Anterior cingulate cortex (tissue), 58 donors: ENCODE data around the gene RAB17.
A peak's percentile ranks its signal among the peaks of the same experiment; 100 is the strongest.

Experiments used
- DNase-seq, 58 donors: peaks; one replicate each; lab custom pipeline; 2025; lab: John Stamatoyannopoulos, UW

The RAB17 gene

DNA sequence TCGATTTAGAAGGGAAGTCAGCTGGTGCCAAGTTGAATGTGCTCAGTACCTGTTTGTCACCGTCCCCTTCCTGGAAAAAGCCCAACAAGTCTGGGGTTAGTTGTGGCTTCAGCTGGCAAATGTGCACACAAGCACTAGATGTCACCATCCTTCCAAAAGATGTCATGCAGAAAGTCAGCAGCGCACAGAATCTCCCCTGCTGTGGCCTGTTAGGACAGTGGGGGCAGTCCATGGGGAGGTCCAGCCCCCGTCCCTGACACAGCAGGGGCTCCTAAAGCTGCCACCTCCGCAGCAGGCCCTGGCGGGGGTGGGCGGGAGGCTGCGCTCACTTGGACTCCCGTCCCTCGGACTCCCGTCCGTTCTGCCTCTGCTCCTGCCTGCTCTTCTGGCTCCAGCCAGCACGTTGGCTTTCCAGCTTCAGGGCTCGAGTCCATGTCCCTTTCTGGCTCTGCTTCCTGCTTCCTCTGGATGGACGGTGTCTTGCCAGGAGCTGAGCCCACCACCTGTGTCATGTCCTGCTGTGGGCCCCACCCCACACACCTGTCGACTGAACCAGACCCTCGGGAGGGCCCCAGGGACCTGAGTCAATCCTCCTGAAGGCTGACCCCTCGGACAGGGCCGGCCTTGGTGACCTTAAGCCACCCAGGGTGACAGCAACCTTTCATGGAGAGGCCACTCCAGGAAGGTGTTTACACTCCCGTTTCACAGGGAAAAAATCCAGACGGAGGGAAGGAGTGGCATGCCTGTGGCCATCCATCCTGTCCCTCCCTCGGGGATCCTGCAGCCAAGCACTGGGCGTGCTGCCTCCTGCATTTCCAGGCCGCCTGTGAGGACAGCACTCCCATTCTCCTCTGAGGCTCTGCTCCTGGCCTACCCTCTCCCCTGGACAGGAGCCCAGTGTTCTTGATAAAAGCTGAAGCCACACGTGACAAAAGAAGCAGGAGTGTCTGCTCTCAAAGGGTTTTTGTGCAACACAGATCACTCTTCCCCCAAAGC is 8.5 kb downstream of the RAB17 start:
- DNase-seq: peak in 44 of 58 donors; percentile 11 to 65 (median 38)

DNA sequence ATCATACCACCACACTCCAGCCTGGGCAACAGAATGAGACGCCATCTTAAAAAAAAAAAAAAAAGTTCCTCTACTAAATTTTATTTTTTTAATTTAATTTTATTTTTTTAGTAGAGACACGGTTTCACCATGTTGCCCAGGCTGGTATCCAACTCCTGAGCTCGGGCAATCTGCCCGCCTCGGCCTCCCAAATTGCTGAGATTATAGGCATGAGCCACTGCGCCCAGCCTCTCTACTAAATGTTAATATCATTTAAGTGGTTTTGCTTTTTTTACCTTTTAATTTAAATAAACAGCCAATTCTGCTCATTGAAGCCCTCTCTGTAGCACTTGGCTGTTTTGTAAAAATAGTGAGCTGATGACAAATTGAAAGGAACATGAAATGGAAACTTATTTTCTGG is 9.2 kb downstream of the RAB17 start:
- no peak for DNase-seq

GRCh38 chr2:237577956-237578870 is 12.3 kb downstream of the RAB17 start:
- no peak for DNase-seq

DNA sequence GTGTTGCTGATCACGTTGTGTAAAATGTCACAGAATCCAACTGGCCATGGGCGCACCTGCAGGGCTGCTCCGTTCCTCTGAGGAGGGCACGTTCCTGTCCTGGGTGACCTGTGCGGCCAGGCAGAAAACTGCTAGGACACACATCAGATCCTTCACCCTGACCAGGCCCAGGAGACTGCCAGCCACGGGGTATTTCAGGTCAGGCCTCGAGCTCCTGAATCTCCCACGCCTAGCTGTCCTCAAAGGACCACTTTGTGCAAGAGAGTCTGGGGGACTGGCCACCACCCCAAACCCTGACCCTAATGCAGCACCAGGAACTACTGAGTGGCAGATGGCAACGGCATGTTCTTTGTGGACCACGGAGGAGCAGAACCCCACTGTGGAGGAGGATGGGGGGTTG is 13.1 kb downstream of the RAB17 start:
- no peak for DNase-seq

GRCh38 chr2:237576974-237577373 is 13.6 kb downstream of the RAB17 start:
- no peak for DNase-seq

DNA sequence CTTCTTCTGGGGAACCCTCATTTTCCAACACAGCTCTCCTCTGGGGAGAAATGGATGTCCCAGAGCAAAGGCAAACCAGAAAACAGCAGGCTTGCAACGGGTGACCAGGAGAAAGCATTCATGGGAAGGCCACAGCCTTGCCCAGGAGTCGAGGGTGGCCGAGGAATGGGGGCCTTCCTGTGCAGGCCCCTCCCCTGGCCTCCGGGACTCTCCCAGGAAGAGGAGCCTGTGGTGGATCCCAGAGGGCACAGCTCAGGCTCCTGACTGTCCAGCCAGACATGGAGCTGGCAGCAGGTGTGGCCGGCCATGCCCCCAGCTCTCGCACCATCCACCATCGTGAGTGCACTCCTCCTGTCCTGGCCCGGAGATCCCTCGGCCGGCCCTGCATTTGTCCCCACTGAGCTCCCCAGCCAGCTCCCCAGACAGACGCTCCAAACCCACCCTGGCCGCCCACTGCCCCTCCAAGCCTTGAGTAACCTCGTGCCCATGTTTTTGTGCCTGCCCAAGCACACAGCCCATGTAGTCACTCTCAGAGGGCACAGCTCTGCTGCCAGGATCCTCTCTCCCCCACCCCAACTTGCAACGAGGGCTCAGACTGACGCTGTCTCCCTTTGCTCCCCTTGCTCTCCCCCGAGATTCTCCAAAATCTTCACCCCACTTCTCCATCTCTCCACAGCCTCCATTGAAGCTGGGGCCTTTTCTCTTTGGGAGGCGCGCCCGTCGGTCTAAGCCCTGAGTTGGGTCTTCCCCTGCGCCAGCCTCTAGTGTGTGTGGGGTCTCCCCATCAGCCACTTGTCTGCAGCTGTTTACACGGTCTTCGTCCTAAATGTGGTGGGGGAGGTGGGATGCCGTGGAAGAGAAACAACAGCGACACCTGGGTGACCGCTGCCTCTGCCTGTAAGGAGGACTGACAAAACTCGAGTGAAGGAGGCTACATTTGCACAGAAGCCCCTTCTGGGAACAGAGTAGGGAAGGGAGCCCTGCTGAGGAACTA is 14.4 kb downstream of the RAB17 start:
- no peak for DNase-seq

GRCh38 chr2:237574894-237575868 is 15.4 kb downstream of the RAB17 start:
- DNase-seq: peak in 1 of 58 donors; percentile 6

DNA sequence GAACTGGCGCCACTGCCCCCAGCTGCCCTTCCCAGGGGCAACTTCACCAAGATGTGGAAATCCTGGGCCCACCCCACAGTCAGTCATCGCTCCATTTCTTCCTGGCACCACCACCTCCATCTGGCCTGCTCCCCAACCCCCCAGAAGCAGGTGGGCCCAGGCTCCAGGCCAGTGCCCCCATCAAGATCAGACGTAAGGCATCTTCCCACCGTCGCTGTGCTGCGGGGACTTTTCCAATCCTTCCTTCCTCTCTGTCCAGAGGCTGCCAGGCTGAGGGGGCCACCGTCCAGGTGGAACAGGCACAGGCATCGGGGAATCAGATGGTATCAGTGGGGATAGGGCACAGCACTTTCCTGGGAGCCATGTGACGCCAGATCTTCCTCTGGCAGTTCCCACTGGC is 16.1 kb downstream of the RAB17 start:
- DNase-seq: no peak

DNA sequence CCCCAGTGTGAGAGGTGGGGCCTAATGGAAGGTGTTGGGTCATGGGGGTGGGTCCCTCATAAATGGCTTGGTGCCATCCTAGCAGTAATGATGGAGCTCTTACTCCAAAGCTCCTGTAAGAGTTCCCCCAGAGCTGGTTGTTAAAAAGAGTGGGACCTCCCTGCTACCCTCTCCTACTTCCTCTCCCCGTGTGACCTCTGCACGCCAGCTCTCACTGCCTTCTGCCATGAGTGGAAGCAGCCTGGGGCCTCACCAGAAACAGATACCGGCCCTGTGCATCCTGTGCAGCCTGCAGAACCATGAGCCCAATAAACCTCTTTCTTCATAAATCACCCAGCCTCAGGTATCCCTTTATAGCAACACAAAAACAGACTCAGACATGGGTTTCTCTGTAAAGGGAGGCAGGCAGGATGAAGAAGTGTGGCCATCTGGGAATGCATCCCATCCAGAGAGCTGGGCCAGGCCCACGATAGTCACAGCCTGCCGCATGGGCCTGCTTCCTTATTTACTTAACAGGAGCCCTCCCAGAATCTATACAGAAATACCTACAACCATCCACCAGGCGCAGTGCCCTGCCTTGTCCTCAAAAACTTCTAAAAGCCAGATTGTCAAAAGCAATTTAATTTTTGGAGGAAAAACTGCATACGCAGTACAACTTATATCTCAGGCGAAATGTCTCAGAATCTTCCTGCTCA is 16.7 kb downstream of the RAB17 start:
- DNase-seq: no peak

DNA sequence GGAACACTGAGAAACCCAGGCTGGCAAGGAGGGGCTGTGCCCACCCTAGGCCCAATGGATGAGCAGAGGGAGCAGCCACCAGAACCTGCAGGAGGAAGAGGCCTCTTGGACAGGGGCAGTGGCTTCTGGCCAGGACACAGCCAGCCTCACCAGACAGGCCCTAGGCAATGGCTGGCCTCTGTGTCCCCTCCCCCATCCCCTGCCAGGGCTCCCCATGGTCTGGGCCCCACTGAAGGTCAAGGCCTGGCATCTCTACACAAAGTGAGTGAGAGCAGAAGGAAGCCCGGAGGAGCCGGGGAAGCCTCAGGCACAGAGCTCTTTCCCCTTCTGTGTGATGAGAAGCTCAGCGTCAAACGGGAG is 17.8 kb downstream of the RAB17 start:
- no peak for DNase-seq

GRCh38 chr2:237572021-237572741 is 18.4 kb downstream of the RAB17 start:
- peak in 56 of 58 donors; percentile 33 to 90 (median 74) for DNase-seq

GRCh38 chr2:237571551-237571950 is 19.0 kb downstream of the RAB17 start:
- DNase-seq: no peak

DNA sequence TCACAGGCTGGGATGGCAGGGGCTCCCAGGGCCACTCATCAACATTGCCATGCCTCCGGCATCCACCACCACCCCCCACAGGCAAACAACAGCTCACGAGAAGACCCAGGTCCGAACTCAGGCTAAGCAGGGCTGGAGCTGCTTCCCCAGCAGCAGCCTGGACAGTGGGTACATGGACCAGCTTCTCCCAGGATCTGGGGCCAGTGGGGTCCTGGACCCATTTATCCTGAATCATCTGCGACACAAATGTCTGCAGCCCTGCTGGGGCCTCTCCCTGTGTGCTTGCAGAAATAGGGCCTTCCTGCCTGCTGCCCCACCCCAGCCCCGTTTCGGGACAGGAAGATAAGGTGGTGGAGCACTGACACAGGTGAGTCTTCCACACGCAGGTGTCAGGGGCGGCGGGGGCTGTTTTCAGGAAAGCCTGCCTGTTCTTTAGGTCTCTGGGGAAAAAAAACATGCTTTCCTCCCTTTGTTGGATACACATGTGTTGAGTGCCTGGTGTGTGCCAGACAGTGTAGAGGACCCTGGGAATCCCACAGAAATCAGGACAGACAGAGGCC is 19.7 kb downstream of the RAB17 start:
- DNase-seq: no peak

- DNase-seq: no peak
Measured at GRCh38 chr2:237569896-237570295, 20.6 kb downstream of the RAB17 start.

- no peak for DNase-seq
Measured at GRCh38 chr2:237569041-237569440, 21.5 kb downstream of the RAB17 start.

- no peak for DNase-seq
Measured at GRCh38 chr2:237568121-237568660, 22.3 kb downstream of the RAB17 start.
